HEK293 (cell line): ENCODE results near the gene NUSAP1.

Source experiments
- MEIS1 ChIP-seq: sonication (generic); formaldehyde crosslinking; IDR thresholded peaks from 2 replicates; pipeline ENCODE4 v1.8.1; 2022; ENCODE audit warnings: missing genetic modification reagents, mild to moderate bottlenecking, borderline replicate concordance
- MZF1 ChIP-seq: fragments of 450-650 bp; formaldehyde crosslinking; IDR thresholded peaks from 2 replicates; pipeline ENCODE4 v1.5.1; 2017; ENCODE audit warnings: missing biosample characterization, missing genetic modification characterization, borderline replicate concordance
- ZNF148 ChIP-seq: fragments of 450-650 bp; formaldehyde crosslinking; IDR thresholded peaks from 2 replicates; pipeline ENCODE4 v1.5.0; 2017; ENCODE audit warnings: missing biosample characterization, missing genetic modification characterization, borderline replicate concordance
- ZNF223 ChIP-seq: fragments of 450-650 bp; formaldehyde crosslinking; IDR thresholded peaks from 2 replicates; pipeline ENCODE4 v1.5.1; 2016; ENCODE audit warnings: missing biosample characterization, missing genetic modification characterization
- ZNF558 ChIP-seq: fragments of 450-650 bp; formaldehyde crosslinking; IDR thresholded peaks from 2 replicates; pipeline ENCODE4 v1.5.1; 2016; ENCODE audit warnings: missing biosample characterization, missing genetic modification characterization

- TF ChIP-seq ZNF148 (tag by site-specific recombination) = no peak
- TF ChIP-seq MEIS1 (CRISPR knock-in tag) = no peak
- TF ChIP-seq ZNF223 = no peak
- no peak for TF ChIP-seq ZNF558 (tag by site-specific recombination)
- no peak for TF ChIP-seq MZF1 (tag by site-specific recombination)
These were observed 4.4 kb downstream of the NUSAP1 start for GRCh38 chr15:41337047-41337446.
